GM19324 (cell line): ENCODE results near the gene PRDM15.

ENCODE experiments used
- ATAC-seq: cut with Tn5 transposase; IDR thresholded peaks from one replicate; pipeline ENCODE4 v1.9.1; 2021; ENCODE audit warnings: mild to moderate bottlenecking, moderate library complexity; ENCODE audit not compliant: unreplicated experiment, low FRiP score

Gene PRDM15

DNA sequence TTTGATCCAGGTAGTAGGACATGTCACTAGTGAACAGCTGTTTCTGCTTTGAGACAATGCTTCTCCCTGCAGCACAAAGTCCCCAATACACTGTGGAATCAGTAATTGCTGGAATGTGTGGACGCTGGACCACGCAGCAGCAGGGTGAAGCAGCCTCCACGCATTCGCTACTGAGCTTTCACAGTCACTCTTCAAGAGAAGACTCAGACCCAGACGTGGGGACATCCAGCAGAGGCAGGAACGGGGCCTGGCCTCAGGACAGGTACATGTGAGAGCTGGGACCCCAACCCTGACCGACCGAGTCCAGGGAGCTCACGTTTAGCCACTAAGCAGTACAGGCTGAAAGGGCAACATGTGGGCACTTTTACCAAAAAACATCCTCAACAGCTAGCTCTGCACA, 34.1 kb upstream of the PRDM15 start:
- no peak for ATAC-seq

DNA sequence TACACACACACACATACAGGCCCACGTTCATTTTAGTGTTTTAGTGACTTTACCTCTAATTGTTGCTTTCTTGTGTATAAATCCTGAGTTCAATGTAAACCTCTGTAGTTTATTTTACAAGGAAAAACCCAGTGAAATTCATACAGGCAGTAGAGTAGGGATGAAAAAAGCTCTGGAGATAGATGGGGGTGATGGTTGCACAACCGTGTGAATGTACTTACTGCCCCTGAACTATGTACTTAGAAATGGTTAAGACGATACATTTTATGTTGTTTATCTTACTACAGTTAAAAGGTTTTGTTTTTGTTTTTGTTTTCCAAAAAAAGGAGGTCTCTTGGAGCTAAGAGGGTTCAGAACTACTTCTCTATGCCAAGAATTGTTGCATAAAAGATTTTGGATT, 29.7 kb upstream of the PRDM15 start:
- ATAC-seq: no peak

DNA sequence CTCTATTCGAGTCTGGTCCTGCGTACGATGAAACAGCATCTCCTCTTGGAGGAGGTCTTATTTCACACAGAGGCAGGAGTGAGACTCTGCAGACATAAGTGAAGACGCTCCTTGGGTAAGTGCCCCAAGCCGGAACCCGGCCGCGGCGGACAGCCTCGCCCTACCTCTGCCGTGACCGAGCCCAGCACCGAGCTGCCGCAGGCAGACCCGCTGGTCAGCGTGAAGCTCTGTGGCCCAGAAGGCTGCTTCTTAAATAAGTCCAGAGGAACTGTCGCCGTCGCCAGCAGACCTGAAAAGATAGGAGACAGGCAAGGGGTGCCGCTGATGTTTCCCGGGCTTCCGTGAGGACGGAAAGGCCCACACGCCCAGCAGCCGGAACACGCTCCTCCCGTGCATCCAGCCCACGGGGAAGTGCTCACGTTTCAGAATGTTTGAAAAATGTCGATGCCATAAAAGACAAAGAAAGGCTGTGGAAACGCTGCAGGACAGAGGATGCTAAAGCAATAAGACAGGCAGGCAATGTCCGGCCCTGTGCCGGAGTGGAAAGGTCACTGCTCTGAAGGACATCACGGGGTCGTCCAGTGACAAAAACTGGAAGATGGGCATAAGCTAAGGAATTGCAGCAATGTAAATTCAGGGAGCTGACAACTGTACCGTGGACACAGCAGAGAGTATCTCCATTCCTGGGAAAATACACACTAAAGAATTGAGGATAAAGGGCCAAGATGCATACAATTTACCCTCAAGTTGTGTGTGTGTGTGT, 28.5 kb upstream of the PRDM15 start:
- no peak for ATAC-seq

DNA sequence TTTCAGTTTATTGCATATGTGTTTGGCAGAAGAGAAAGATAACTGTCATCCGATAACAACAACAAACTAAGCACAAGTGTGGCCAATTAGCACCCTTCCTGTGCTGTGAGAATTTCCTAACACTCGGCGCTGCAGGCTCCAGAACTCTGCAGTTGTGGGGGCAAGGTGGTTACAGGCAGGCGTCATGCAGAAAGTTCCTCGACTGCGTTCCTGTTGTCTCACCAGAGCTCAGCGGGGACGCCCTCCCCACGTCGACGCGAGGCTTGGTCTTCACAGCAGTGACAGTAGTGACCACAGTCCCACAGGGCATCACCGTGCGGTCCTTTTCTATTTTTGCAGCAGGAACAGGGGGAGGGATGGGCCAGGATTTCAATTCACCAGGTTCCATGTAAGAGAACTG, 27.6 kb upstream of the PRDM15 start:
- no peak for ATAC-seq

DNA sequence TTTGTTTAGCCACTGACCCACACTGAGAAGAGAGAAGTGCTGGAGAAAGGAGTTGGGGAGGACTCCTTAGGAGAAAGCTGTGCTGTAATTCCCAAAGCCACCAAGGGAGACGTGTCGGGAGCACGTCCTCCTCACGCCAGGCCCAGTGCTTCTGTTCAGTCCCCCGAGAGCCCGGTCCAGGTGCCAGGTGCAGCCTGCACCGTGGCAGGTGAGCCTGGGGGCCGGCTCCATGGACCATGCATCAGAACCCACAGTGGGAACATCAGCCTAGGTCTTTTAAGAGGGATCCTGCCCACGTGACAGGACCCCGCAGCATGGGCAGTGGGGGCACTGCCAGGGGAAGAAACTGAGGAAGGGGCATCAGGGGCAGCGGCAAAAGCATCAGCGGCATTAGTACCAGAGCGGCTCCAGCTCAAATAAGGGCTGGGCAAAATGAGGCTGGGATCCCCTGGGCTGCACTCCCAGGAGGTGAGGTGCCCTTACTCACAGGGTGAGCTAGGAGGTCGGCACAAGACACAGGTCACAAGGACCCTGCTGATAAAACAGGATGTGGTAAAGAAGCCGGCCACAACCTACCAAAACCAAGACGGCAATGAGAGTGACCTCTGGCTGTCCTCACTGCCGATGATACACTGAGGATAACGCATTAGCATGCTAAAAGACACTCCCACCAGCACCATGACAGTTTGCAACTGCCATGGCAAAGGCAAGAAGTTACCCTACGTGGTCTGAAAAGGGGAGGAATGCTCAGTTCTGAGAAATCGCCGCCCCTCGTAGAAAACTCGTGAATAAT, 24.6 kb upstream of the PRDM15 start:
- ATAC-seq: no peak

DNA sequence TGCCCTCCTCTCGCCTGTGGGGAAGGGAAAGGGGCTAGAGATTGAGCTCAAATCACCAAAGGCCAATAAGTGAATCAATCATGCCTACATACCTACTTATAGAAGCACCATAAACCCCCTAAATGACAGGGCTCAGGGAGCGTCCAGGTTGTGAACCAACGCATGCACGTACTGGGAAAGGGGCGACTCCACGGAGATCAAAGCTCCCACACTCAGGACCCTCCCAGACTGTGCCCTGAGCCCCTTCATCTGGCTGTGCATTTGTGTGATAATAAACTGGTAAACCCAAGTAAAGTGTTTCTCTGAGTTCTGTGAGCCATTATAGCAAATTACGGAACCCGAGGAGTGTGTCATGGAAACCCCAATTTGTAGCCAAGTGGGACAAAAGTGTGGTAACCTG, 23.8 kb upstream of the PRDM15 start:
- ATAC-seq: no peak

DNA sequence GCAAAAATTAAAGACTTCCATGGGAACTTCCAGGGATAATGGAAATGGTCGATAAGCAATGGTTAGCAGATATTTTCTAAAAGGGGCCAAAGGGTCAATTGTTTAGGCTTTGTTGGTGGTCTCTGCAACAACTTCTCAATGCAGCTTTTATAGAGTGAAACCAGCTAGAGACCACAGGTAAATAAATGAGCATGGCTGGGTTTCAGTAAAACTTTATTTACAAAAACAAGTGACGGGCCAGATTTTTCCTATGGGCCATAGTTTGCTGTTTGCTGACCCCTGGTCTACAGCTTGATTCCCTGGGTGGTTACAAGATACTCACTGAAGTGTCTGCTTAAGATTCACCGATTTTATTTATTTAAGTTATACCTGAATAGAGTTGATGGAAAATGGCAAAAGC, 22.6 kb upstream of the PRDM15 start:
- ATAC-seq: no peak

DNA sequence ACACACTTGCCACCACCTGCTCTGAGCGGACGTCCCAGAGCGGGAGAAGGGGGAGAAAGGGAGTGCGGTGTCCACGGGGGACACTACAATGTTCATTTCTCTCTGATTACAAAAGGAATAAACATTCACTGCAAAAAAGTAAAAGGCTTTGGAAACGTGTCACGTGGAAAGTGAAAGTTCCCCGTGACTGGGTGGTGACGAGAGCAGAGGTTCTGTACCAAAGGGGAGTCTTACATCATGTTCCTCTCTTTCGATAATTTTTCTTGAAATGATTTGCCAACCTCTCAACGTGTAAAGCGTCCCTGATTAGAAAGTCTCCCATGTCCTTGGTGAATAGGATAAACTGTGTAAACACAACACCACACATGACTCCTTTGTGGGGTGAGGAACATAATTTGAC, 22.0 kb upstream of the PRDM15 start:
- ATAC-seq: no peak

DNA sequence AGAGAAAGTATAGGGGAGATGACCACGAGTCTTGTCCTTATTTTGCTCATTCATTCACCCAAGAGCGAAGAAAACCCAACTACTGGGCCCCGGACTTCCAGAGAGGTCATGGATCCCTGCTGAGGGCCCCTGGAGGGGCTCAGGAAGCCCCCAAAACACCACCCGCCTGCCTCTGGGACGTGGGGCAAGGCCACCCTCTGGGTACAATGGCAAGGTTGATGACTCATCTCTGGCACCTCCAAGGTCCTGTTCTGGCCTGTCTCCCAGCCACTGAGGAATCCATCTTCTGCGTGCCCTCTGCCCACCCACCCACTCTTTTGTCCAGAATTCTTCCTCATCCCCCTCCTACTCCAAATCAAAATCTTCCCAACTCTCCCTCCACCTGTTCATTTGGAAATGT, 21.3 kb upstream of the PRDM15 start:
- ATAC-seq: no peak

DNA sequence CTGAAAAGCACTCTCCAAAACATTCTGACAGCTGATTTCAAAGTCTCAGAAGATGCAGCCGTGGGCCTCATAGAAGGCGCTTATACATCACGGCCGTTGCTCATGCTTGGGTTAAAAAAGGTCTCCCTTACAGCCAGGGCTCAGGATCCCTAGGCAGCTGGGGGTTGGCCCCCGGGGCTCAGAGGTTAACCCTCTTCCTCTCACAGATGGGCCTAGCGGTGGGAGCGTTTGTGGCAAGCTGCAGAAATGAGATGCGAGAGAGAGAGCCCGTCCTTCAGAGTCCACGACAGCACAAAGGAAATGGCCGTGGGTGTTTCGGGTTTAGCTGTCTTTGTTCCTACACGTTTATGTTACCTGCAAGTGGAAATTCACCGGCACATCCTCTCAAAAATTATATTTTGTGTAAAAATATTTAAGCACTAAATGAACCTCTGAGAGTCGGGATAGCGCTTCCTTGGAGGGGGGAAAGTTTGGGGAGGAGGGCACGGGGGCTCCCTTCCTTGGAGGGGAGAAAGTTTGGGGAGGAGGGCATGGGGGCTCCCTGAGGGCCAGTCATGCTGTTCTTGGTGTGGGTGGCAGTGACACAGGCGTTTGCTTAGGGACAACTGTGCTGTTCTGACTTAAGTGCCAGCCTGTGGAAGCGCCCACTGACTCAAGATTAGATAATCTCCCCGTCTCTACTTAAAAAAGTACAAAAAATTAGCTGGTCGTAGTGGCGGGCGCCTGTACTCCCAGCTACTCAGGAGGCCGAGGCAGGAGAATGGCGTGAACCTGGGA, 20.5 kb upstream of the PRDM15 start:
- no peak for ATAC-seq

DNA sequence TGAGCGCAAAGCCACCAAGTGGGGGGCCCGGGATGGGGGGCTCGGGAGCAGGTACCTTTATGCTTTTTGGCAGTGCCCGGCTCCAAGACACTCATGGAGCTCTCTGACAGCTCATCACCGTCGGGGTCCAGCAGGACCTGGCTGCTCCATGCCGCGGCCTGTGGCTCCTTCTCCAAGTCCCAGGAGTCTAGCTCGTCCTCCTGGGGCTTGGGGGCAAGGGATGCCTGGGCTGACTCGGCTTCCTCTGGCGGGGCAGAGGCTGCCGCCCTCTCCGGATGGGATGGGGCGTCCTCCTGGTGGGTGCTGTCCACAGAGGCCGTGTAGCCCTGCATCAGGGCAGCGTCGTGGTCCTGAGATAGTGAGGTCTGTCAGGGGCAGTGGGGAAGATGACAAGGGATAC, 19.9 kb upstream of the PRDM15 start:
- ATAC-seq: no peak

DNA sequence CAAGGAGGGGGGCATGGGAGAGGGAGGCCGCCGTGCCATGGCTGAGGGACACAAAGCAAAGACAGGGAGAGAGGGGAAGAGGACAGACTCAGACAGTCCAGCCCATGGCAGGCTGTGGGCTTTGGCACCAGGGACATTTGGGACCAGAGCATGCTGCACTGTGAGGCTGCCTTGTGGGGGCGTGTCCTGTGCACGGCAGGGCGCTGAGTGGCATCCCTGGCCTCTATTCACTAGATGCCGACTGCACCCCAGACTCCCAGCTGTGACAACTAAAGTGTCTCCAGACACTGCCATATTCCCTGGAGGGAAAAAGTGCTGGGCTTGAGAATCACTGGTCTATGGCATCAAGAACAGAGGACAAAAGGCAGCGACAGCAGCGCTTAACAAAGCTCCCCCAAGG, 18.6 kb upstream of the PRDM15 start:
- no peak for ATAC-seq

DNA sequence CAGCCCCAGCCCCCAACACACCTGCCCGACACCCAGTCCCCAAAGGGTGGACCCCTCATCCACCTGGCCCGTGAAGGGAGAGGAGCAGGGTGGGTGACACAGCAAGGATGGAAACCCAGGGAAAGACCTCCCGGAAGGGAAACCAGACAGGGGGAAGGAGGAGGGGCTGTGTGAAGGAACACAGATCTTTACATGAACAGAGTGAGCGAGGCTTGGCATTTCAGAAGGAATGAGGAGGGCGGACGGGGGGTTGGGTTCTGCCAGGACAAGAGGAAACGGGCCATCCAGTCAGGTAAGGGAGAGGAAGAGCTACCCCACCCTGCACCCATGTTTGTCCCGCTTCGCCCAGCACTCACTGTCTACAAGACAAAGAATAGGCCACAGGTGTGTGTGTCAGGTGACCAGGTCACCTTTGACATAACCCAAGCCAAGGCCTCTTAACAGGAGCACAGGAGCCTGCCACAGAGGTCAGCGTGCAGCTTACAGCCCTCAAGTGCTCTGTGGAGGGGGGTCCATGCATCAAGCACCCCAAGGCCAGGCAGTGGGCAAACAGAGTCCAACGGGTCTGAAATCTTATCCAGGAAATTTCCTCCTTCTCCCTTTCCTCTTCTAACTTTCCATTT, 18.0 kb upstream of the PRDM15 start:
- ATAC-seq: no peak

DNA sequence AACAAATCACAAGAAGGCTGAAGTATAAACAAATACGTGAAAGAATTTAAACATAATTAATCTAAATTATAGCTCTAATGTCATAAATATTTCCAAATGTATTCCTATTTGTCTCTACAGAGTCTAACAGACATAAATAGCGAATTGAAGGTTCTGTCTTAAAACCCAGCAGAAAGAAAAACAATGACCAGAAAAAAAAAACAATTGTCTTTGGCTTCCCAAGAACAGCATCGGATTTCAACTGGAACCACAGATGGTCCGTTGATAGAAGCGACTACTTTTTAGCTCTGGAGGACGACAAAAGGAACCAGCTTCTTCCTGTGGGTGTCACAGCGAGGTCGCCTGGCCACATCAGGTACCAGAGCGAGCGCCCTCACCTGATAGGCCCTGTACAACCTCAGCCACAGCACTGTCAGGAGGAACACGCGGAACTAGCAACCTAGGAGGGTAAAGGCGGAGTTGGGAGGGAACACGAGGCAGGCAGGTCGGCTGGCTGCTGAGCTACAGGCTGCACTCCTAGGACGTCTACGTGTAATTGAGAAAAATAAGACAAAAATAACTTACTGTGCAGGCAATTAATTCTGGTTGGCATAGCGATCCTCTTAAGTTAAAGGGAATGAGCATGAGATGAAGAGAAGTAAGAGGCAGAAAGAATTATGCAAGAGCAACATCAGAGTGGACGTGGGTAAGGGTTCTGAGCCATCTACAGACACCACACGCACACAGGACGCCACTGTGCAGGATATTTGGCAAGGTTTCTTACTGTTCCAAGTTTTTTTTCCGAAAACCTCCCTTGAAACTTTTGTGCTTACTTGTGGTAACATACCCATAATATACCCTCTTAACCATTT, 16.7 kb upstream of the PRDM15 start:
- no peak for ATAC-seq

DNA sequence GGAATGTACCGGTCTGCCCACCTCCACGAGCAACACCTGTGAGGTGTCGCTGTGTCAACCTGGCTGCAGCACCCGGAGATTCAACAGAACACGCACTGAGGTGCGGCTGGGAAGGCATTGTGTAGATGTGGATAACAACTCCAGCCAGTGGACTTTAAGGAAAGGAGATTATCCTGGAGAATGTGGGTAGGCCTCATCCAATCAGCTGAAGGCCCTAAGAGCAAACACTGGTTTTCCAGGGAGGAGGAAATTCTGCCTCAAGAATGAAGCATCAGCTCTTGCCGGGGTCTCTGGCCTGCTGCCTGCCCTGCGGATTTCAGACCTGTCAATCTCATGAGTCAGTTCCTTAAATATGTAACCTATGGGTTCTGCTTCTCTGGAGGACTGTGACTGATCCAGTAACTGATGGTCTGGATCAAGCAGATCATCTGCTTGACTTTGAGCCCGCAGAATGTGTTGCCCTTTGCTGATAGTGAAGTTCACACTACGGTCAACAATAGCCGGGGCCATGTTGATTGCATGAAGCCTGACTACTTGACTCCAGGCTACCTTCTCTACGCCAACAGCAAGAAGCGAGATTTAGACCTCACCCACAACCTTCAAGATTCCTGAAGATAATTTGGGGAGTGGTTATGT, 15.9 kb upstream of the PRDM15 start:
- no peak for ATAC-seq

DNA sequence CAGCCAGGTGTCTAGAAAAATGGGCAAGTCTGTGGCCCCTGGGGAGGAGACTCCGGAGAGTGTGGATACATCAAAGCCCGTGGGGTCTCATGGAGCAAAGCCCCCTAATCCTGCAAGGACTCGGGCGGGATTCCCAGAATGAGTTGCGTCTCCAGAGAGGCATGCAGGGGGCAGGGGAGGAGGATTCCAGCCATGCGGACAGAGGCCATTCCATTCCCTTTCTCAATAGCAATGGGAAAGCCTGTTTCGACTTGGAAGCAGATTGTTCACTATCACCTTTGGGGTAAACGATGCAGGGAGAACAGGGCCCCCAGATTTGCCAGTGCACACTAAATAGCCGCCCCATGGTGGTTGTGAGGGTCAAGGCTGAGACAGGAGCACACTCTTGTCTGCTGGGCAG, 15.4 kb upstream of the PRDM15 start:
- no peak for ATAC-seq

DNA sequence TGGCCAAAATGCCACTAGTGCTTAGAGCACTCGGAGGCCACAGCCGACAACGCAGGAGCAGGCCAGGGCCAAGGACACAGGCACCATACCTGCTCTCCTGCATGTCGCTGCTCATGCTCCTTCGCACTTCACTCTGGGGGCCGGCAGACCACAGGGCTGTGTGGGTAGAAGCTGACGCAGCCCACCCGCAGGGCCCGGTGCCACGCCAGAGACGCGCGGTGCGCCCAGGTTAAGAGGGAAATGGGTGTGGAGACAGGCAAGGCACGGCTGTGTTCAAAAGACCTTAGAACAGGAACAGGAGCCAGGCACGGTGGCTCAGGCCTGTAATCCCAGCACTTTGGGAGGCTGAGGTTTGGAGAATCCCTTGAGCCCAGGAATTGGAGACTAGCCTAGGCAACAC, 13.6 kb upstream of the PRDM15 start:
- no peak for ATAC-seq

DNA sequence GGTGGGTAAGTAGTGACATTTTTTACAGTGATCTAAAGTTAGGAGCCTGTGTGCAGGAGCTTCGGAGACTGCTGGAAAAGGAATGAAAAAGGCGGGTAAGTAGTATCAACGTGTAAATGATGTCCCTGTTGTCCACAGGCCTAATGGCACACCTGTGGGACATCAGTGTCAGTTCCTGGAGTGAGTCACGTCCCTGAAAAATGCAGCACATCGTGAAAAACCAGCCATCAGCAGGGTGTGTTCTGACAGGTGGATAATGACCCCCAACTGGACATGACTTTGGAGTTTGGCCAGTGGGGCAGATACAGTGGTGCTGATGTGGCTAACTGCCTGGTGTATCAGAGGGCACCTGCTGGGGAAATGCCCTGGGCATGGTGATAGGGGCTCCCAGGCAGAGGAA, 12.0 kb upstream of the PRDM15 start:
- no peak for ATAC-seq

DNA sequence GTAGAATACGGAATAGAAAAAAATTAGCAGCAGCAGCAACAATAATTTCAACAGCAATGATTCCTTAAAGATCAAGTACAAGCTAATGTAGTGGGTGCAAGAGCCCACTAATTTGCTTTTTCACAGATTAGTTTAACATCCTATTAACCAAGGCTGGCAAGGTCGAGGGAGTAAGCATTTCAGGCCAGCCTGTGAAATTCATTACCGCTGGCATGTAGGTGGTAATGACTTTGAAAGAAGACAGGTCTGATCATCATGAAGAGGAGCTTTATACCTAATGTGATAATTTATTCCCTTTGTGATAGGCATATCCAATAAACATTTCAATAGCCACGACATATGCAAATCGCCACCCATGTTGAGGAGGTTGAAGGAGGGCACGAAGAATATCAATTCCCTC, 11.2 kb upstream of the PRDM15 start:
- ATAC-seq: no peak
